GM12892 (cell line): Measurements from ENCODE around the gene MTFR1L.

ENCODE experiments used
- POLR2A ChIP-seq: IDR thresholded peaks from 2 replicates; pipeline ENCODE4 v1.6.1; 2011; ENCODE audit warnings: low read depth, low read length, control low read depth
- POLR2AphosphoS5 ChIP-seq: IDR thresholded peaks from 2 replicates; pipeline ENCODE4 v1.6.1; 2011; ENCODE audit warnings: low read depth, low read length, control low read depth
- TAF1 ChIP-seq: IDR thresholded peaks from 2 replicates; pipeline ENCODE4 v1.6.1; 2011; ENCODE audit warnings: low read depth, mild to moderate bottlenecking, control low read depth, low read length, borderline replicate concordance

DNA sequence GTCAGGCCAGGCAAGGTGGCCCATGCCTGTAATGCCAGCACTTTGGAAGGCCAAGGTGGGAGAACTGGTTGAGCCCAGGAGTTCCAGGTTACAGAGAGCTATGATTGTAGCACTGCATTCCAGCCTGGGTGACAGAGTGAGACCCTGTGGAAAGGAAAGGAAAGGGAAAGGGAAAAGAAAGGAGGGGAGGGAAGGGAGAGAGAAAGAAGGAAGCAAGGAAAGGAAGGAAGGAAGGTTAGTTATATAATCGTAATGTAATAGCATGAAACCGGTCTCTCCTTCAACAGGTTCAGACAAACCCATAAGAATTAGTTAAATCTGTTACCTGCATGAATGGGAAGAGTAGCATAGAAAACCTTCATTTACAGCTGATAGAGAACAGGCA, 56.9 kb downstream of the MTFR1L start:
- TF ChIP-seq POLR2A (no peak), POLR2AphosphoS5 (no peak), TAF1 (no peak)
